GM23338 (cell line): ENCODE results near the gene TUBA1C.

Source experiments
- CREB1 ChIP-seq: fragments of 250-450 bp; sonication (Bioruptor Pico); IDR thresholded peaks from 2 replicates; pipeline ENCODE4 v1.5.0; 2020; ENCODE audit warnings: low read depth, mild to moderate bottlenecking, moderate library complexity
- CTCF ChIP-seq, 2 experiments: fragments of 200-600 bp in 1 of 2; sonication (generic) in 1 of 2; conservative IDR thresholded peaks; 2 replicates each; pipeline versions ENCODE4 v1.5.1 to v1.6.1; 2016 to 2017; ENCODE audit warnings: antibody characterized with exemption in 2 of 2, low read depth in 2 of 2, mild to moderate bottlenecking in 2 of 2, moderate library complexity in 1 of 2
- ETS1 ChIP-seq: IDR thresholded peaks from 2 replicates; pipeline ENCODE4 v1.6.1; 2016; ENCODE audit warnings: antibody characterized with exemption
- EZH2 ChIP-seq: fragments of 200-600 bp; sonication (generic); IDR thresholded peaks from one replicate; pipeline ENCODE4 v1.8.0; 2017; ENCODE audit warnings: antibody characterized with exemption, mild to moderate bottlenecking, low read depth; ENCODE audit not compliant: unreplicated experiment
- EZH2phosphoT487 ChIP-seq: fragments of 200-600 bp; sonication (generic); IDR thresholded peaks from one replicate; pipeline ENCODE4 v1.8.1; 2018; ENCODE audit warnings: antibody characterized with exemption; ENCODE audit not compliant: unreplicated experiment
- JUNB ChIP-seq: IDR thresholded peaks from one replicate; pipeline ENCODE4 v1.6.1; 2016; ENCODE audit warnings: antibody characterized with exemption; ENCODE audit not compliant: unreplicated experiment
- NANOG ChIP-seq: IDR thresholded peaks from 2 replicates; pipeline ENCODE4 v1.6.1; 2016; ENCODE audit warnings: antibody characterized with exemption, borderline replicate concordance
- POLR2AphosphoS5 ChIP-seq: IDR thresholded peaks from 2 replicates; pipeline ENCODE4 v1.6.1; 2016; ENCODE audit warnings: antibody characterized with exemption, low read depth
- REST ChIP-seq: IDR thresholded peaks from one replicate; pipeline ENCODE4 v1.6.1; 2018; ENCODE audit warnings: antibody characterized with exemption; ENCODE audit not compliant: unreplicated experiment
- STAT1 ChIP-seq: IDR thresholded peaks from one replicate; pipeline ENCODE4 v1.6.1; 2016; ENCODE audit warnings: antibody characterized with exemption; ENCODE audit not compliant: unreplicated experiment
- ZNF114 ChIP-seq: fragments of 250-450 bp; sonication (Bioruptor Pico); IDR thresholded peaks from 2 replicates; pipeline ENCODE4 v1.5.0; 2020; ENCODE audit warnings: mild to moderate bottlenecking, moderate library complexity
- ZNF331 ChIP-seq: fragments of 250-450 bp; sonication (Bioruptor Pico); IDR thresholded peaks from 2 replicates; pipeline ENCODE4 v1.5.0; 2020; ENCODE audit warnings: low read depth, mild to moderate bottlenecking, moderate library complexity

GRCh38 chr12:49305762-49306510, 41.1 kb downstream of the TUBA1C start:
- TF ChIP-seq STAT1 (no peak), CTCF (conservative IDR thresholded peaks at IDR 0.05; ENCODE audit: low read depth in 2 of 2) (no peak), JUNB (no peak), POLR2AphosphoS5 (no peak), EZH2phosphoT487 (no peak), EZH2 (no peak), ETS1 (no peak), REST (no peak), CREB1 (no peak), ZNF114 (CRISPR knock-in tag) (no peak), NANOG (no peak), ZNF331 (CRISPR knock-in tag) (no peak)
